MM.1S (cell line): ENCODE data around the gene SLC2A4RG.

Experiments used
- DNase-seq: peaks from one replicate; pipeline ENCODE4 v3.0.0-alpha.2; 2015
- H2AFZ ChIP-seq: fragments of 300-600 bp; sonication (generic); 2 replicates; pipeline ENCODE4 v1.6.0; 2016; ENCODE audit warnings: antibody characterized with exemption, low read length
- H3F3A ChIP-seq: fragments of 300-600 bp; sonication (generic); 2 replicates; pipeline ENCODE4 v1.6.1; 2016; ENCODE audit warnings: mild to moderate bottlenecking, antibody characterized with exemption, low read length, moderate library complexity, mixed read lengths; ENCODE audit not compliant: insufficient read depth
- H3K27ac ChIP-seq: fragments of 300-600 bp; sonication (generic); 2 replicates; pipeline ENCODE4 v1.5.1; 2016; ENCODE audit warnings: mild to moderate bottlenecking, low read length
- H3K27me3 ChIP-seq: fragments of 300-600 bp; sonication (generic); replicated peaks from 2 replicates; pipeline ENCODE4 v1.6.0; 2016; ENCODE audit warnings: low read length; ENCODE audit not compliant: insufficient read depth
- H3K36me3 ChIP-seq: fragments of 300-600 bp; sonication (generic); replicated peaks from 2 replicates; pipeline ENCODE4 v1.6.1; 2016; ENCODE audit warnings: mild to moderate bottlenecking, low read length, mixed read lengths; ENCODE audit not compliant: insufficient read depth
- H3K4me1 ChIP-seq: fragments of 300-600 bp; sonication (generic); 2 replicates; pipeline ENCODE4 v1.6.1; 2016; ENCODE audit warnings: low read length, mixed read lengths
- H3K4me2 ChIP-seq: fragments of 300-600 bp; sonication (generic); 2 replicates; pipeline ENCODE4 v1.6.0; 2016; ENCODE audit warnings: low read depth, low read length
- H3K4me3 ChIP-seq: fragments of 300-600 bp; sonication (generic); 2 replicates; pipeline ENCODE4 v1.5.1; 2016; ENCODE audit warnings: low read length, mixed read lengths
- H3K79me2 ChIP-seq: fragments of 300-600 bp; sonication (generic); 2 replicates; pipeline ENCODE4 v1.6.1; 2016; ENCODE audit warnings: mixed run types, low read length, mixed read lengths
- H3K9ac ChIP-seq: fragments of 300-600 bp; sonication (generic); 2 replicates; pipeline ENCODE4 v1.6.1; 2016; ENCODE audit warnings: low read length, mixed read lengths
- H3K9me2 ChIP-seq: fragments of 300-600 bp; sonication (generic); replicated peaks from 2 replicates; pipeline ENCODE4 v1.6.1; 2016; ENCODE audit warnings: mild to moderate bottlenecking, low read length, mixed read lengths; ENCODE audit not compliant: insufficient read depth
- H3K9me3 ChIP-seq: fragments of 300-600 bp; sonication (generic); replicated peaks from 2 replicates; pipeline ENCODE4 v1.6.1; 2016; ENCODE audit warnings: mild to moderate bottlenecking, low read length, mixed read lengths; ENCODE audit not compliant: insufficient read depth
- H4K20me1 ChIP-seq: fragments of 300-600 bp; sonication (generic); 2 replicates; pipeline ENCODE4 v1.6.1; 2016; ENCODE audit warnings: mild to moderate bottlenecking, low read length, moderate library complexity, mixed read lengths; ENCODE audit not compliant: insufficient read depth
- CTCF ChIP-seq: fragments of 300-600 bp; sonication (generic); IDR thresholded peaks from 2 replicates; pipeline ENCODE4 v1.5.1; 2016; ENCODE audit warnings: antibody characterized with exemption, low read length, mixed read lengths
- EZH2 ChIP-seq: fragments of 300-600 bp; sonication (generic); optimal IDR thresholded peaks from 2 replicates; pipeline ENCODE3; 2017; ENCODE audit warnings: low read depth, mild to moderate bottlenecking, antibody characterized with exemption, low read length, mixed read lengths
- EZH2phosphoT487 ChIP-seq: fragments of 300-600 bp; sonication (generic); IDR thresholded peaks from 2 replicates; pipeline ENCODE4 v1.6.1; 2018; ENCODE audit warnings: antibody characterized with exemption, low read length

Gene SLC2A4RG

GRCh38 chr20:63789836-63790571, 50.4 kb downstream of the SLC2A4RG start:
- Histone ChIP-seq H3K9me3 (no peaks in the 10 kb centered on the region), H3K27ac (no peak overlapping the region), H3K4me1 (peaks cover 9% of the 10 kb centered on the region; the same call in 1 of the 2 replicates), H3K36me3 (no peaks in the 10 kb centered on the region), H2AFZ (no peak overlapping the region), H3K4me2 (no peak overlapping the region), H3F3A (peaks cover 9% of the 10 kb centered on the region; the same call in 1 of the 2 replicates), H3K79me2 (no peaks in the 10 kb centered on the region), H3K27me3 (peaks cover 59% of the 10 kb centered on the region), H4K20me1 (no peaks in the 10 kb centered on the region), H3K4me3 (no peak overlapping the region), H3K9me2 (no peaks in the 10 kb centered on the region), H3K9ac (no peak overlapping the region)
- no peak for DNase-seq
- no peak for TF ChIP-seq EZH2
- TF ChIP-seq CTCF = no peak
- no peak for TF ChIP-seq EZH2phosphoT487

GRCh38 chr20:63790572-63791168, 51.1 kb downstream of the SLC2A4RG start:
- DNase-seq = no peak
- H3K36me3 ChIP-seq = no peaks in the 10 kb centered on the region
- peaks cover 15% of the 10 kb centered on the region for H3K4me1 ChIP-seq
- TF ChIP-seq CTCF (no peak), EZH2 (no peak), EZH2phosphoT487 (no peak)
- no peak overlapping the region for H3K4me3 ChIP-seq
- no peaks in the 10 kb centered on the region for H3K79me2 ChIP-seq
- no peak overlapping the region for H3K27ac ChIP-seq
- H3F3A ChIP-seq = peaks cover 9% of the 10 kb centered on the region; the same call in 1 of the 2 replicates
- no peak overlapping the region for H3K9ac ChIP-seq
- no peak overlapping the region for H3K4me2 ChIP-seq
- no peaks in the 10 kb centered on the region for H3K9me3 ChIP-seq
- no peaks in the 10 kb centered on the region for H4K20me1 ChIP-seq
- no peaks in the 10 kb centered on the region for H3K9me2 ChIP-seq
- H3K27me3 ChIP-seq = peaks cover 62% of the 10 kb centered on the region
- no peak overlapping the region for H2AFZ ChIP-seq

- peaks cover 9% of the 10 kb centered on the region; the same call in 1 of the 2 replicates for H3F3A ChIP-seq
- H3K79me2 ChIP-seq = no peaks in the 10 kb centered on the region
- H3K4me2 ChIP-seq = no peak overlapping the region
- no peak for DNase-seq
- H3K9me3 ChIP-seq = no peaks in the 10 kb centered on the region
- no peak overlapping the region for H3K9ac ChIP-seq
- H3K9me2 ChIP-seq = no peaks in the 10 kb centered on the region
- TF ChIP-seq CTCF (no peak), EZH2phosphoT487 (no peak), EZH2 (no peak)
- no peak overlapping the region for H3K27ac ChIP-seq
- H3K4me1 ChIP-seq = peaks cover 20% of the 10 kb centered on the region
- peaks cover 68% of the 10 kb centered on the region for H3K27me3 ChIP-seq
- no peak overlapping the region for H3K4me3 ChIP-seq
- H2AFZ ChIP-seq = no peak overlapping the region
- H4K20me1 ChIP-seq = no peaks in the 10 kb centered on the region
- H3K36me3 ChIP-seq = no peaks in the 10 kb centered on the region
These were observed 52.1 kb downstream of the SLC2A4RG start for GRCh38 chr20:63791497-63792156.
